ENCODE results near the gene ANKS1B.

The ANKS1B gene

GRCh38 chr12:99649551-99649950 is 335.2 kb downstream of the ANKS1B start:
- Histone ChIP-seq H3K79me2 (ENCODE audit: insufficient read depth, low read length) (no peaks in the 10 kb centered on the region), H3K27me3 (ENCODE audit: insufficient read depth, low read length, poor library complexity, severe bottlenecking) (no peaks in the 10 kb centered on the region), H3K9me2 (replicated peaks; ENCODE audit: low read depth, low read length) (no peaks in the 10 kb centered on the region), H3K4me1 (ENCODE audit: insufficient read depth, low read length, poor library complexity, severe bottlenecking) (no peaks in the 10 kb centered on the region), H3K9me3 (ENCODE audit: insufficient read depth, low read depth, low read length) (no peaks in the 10 kb centered on the region), H3K4me2 (ENCODE audit: low read depth, low read length, poor library complexity, severe bottlenecking) (no peak overlapping the region), H3K4me3 (ENCODE audit: low read length, poor library complexity, severe bottlenecking) (no peak overlapping the region), H3K36me3 (ENCODE audit: insufficient read depth, low read length) (no peaks in the 10 kb centered on the region), H2AFZ (ENCODE audit: low read length) (no peak overlapping the region), H3K9ac (ENCODE audit: low read depth, low read length, poor library complexity, severe bottlenecking) (no peak overlapping the region), H3F3A (ENCODE audit: low read depth) (no peaks in the 10 kb centered on the region), H4K20me1 (ENCODE audit: insufficient read depth, low read length, poor library complexity, severe bottlenecking) (no peaks in the 10 kb centered on the region)
- TF ChIP-seq EZH2phosphoT487 (IDR thresholded peaks at IDR 0.05; ENCODE audit: borderline replicate concordance), result no peak
- TF ChIP-seq, protein P1, sequence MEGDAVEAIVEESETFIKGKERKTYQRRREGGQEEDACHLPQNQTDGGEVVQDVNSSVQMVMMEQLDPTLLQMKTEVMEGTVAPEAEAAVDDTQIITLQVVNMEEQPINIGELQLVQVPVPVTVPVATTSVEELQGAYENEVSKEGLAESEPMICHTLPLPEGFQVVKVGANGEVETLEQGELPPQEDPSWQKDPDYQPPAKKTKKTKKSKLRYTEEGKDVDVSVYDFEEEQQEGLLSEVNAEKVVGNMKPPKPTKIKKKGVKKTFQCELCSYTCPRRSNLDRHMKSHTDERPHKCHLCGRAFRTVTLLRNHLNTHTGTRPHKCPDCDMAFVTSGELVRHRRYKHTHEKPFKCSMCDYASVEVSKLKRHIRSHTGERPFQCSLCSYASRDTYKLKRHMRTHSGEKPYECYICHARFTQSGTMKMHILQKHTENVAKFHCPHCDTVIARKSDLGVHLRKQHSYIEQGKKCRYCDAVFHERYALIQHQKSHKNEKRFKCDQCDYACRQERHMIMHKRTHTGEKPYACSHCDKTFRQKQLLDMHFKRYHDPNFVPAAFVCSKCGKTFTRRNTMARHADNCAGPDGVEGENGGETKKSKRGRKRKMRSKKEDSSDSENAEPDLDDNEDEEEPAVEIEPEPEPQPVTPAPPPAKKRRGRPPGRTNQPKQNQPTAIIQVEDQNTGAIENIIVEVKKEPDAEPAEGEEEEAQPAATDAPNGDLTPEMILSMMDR (conservative IDR thresholded peaks at IDR 0.05; ENCODE audit: low read length), result no peak

- no peaks in the 10 kb centered on the region for H3K9me3 ChIP-seq (ENCODE audit: insufficient read depth, low read depth, low read length)
- TF ChIP-seq, protein P1 (conservative IDR thresholded peaks at IDR 0.05; ENCODE audit: low read length), result no peak
- TF ChIP-seq EZH2phosphoT487 (IDR thresholded peaks at IDR 0.05; ENCODE audit: borderline replicate concordance), result no peak
- no peaks in the 10 kb centered on the region for H3K9me2 ChIP-seq (replicated peaks; ENCODE audit: low read depth, low read length)
- no peak overlapping the region for H3K4me3 ChIP-seq (ENCODE audit: low read length, poor library complexity, severe bottlenecking)
- H3K4me1 ChIP-seq (ENCODE audit: insufficient read depth, low read length, poor library complexity, severe bottlenecking), result no peaks in the 10 kb centered on the region
- H2AFZ ChIP-seq (ENCODE audit: low read length), result no peak overlapping the region
- no peaks in the 10 kb centered on the region for H3K79me2 ChIP-seq (ENCODE audit: insufficient read depth, low read length)
- H3F3A ChIP-seq (ENCODE audit: low read depth), result no peaks in the 10 kb centered on the region
- H3K4me2 ChIP-seq (ENCODE audit: low read depth, low read length, poor library complexity, severe bottlenecking), result no peak overlapping the region
- no peaks in the 10 kb centered on the region for H3K36me3 ChIP-seq (ENCODE audit: insufficient read depth, low read length)
- H3K27me3 ChIP-seq (ENCODE audit: insufficient read depth, low read length, poor library complexity, severe bottlenecking), result no peaks in the 10 kb centered on the region
- H3K9ac ChIP-seq (ENCODE audit: low read depth, low read length, poor library complexity, severe bottlenecking), result no peak overlapping the region
- no peaks in the 10 kb centered on the region for H4K20me1 ChIP-seq (ENCODE audit: insufficient read depth, low read length, poor library complexity, severe bottlenecking)
Observed at GRCh38 chr12:99648183-99648582, 336.6 kb downstream of the ANKS1B start.

DNA sequence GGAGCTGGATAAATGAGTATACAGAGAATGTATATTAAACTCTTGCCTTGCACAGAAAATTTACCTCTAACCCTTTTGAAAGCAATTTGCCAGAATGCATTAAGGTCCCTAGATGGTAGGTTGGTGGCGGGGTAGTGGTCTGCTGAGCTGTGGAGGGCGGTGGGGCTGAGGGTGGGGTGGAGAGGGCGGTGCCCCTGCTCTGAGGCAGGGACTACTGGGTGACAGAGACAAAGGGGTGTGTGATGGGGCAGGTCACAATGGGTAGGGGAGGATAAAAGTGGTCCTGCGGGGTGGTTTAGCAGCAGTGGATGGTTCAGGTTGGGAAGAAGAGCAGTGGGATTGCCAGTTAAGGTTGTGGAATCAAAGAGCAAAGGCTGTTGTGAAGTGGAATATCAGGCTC is 337.3 kb downstream of the ANKS1B start, which contains the start of gene GARIN6:
GARIN6 (plus strand) TSS at position 301 of the 400 bp plus-strand sequence. CDS start 422 bp downstream, outside the sequence.
- Histone ChIP-seq H3F3A (ENCODE audit: low read depth) (no peaks in the 10 kb centered on the region), H3K27me3 (ENCODE audit: insufficient read depth, low read length, poor library complexity, severe bottlenecking) (no peaks in the 10 kb centered on the region)
- TF ChIP-seq, protein P1 (conservative IDR thresholded peaks at IDR 0.05; ENCODE audit: low read length), result no peak
- no peak for TF ChIP-seq EZH2phosphoT487 (IDR thresholded peaks at IDR 0.05; ENCODE audit: borderline replicate concordance)

More for the DNA sequence above, 337.3 kb downstream of the ANKS1B start, which contains the start of gene GARIN6:
- H3K4me1 ChIP-seq (ENCODE audit: insufficient read depth, low read length, poor library complexity, severe bottlenecking), result no peaks in the 10 kb centered on the region
- H3K36me3 ChIP-seq (ENCODE audit: insufficient read depth, low read length), result no peaks in the 10 kb centered on the region
- H3K9me3 ChIP-seq (ENCODE audit: insufficient read depth, low read depth, low read length), result no peaks in the 10 kb centered on the region
- H3K4me3 ChIP-seq (ENCODE audit: low read length, poor library complexity, severe bottlenecking), result no peak within 1 kb of the TSS
- no peaks in the 10 kb centered on the region for H3K9me2 ChIP-seq (replicated peaks; ENCODE audit: low read depth, low read length)
- no peak within 1 kb of the TSS for H2AFZ ChIP-seq (ENCODE audit: low read length)
- no peaks in the 10 kb centered on the region for H3K79me2 ChIP-seq (ENCODE audit: insufficient read depth, low read length)
- no peak within 1 kb of the TSS for H3K9ac ChIP-seq (ENCODE audit: low read depth, low read length, poor library complexity, severe bottlenecking)
- no peak within 1 kb of the TSS for H3K4me2 ChIP-seq (ENCODE audit: low read depth, low read length, poor library complexity, severe bottlenecking)
- H4K20me1 ChIP-seq (ENCODE audit: insufficient read depth, low read length, poor library complexity, severe bottlenecking), result no peaks in the 10 kb centered on the region
